Body of pancreas (tissue), 4 donors: ENCODE results near the gene VWF. TPM values are rescaled to one million over a fixed set of nuclear protein-coding genes. Genes with fewer than 3 reads are reported as not detected.

Experiments
- ATAC-seq: fragments of 150-250 bp; one replicate; pipeline ENCODE4 v1.9.1; 2016
- DNase-seq, 4 donors: peaks; one replicate each; pipeline ENCODE4 v3.0.0-alpha.2; 2019
- H3K27ac ChIP-seq, 4 donors: fragments of 200-600 bp; sonication (generic); 1 replicate in 3 of 4; 2 replicates in 1 of 4; pipeline versions ENCODE4 v1.5.1 to v1.6.1; 2016 to 2019; ENCODE audit warnings: mild to moderate bottlenecking in 1 of 4, mixed read lengths in 1 of 4, moderate library complexity in 1 of 4
- H3K27me3 ChIP-seq, 2 donors: fragments of 200-600 bp; sonication (generic); one replicate each; pipeline ENCODE4 v1.6.0; 2016; ENCODE audit warnings: mild to moderate bottlenecking in 1 of 2
- H3K36me3 ChIP-seq, 2 donors: fragments of 200-600 bp; sonication (generic); replicated peaks in 1 of 2; 2 replicates each; pipeline ENCODE4 v1.5.1; 2016; ENCODE audit warnings: low read depth in 2 of 2; ENCODE audit not compliant: insufficient read depth in 1 of 2
- H3K4me1 ChIP-seq: fragments of 200-600 bp; sonication (generic); one replicate; pipeline ENCODE4 v1.6.0; 2016
- H3K4me3 ChIP-seq, 2 donors: fragments of 200-600 bp; sonication (generic); 1 replicate in 1 of 2; 2 replicates in 1 of 2; pipeline ENCODE4 v1.5.1; 2016 to 2019
- H3K9me3 ChIP-seq, 3 donors: fragments of 200-600 bp; sonication (generic); 1 replicate in 2 of 3; 2 replicates in 1 of 3; pipeline ENCODE4 v1.5.1; 2016
- CTCF ChIP-seq, 7 experiments: fragments of 450-650 bp in 4 of 7; fragments of 200-600 bp in 3 of 7; sonication (generic) in 3 of 7; IDR thresholded peaks; one replicate each; pipeline ENCODE4 v1.5.1; 2016 to 2019; ENCODE audit warnings: antibody characterized with exemption in 7 of 7
- POLR2A ChIP-seq, 3 donors: fragments of 450-650 bp; IDR thresholded peaks; one replicate each; pipeline ENCODE4 v1.6.1; 2016; ENCODE audit warnings: antibody characterized with exemption in 3 of 3, mild to moderate bottlenecking in 2 of 3
- WGBS, 2 donors: methylation state at CpG; one replicate each; pipeline ENCODE4 v1.1.5; 2017; 5-methylcytosine and 5-hydroxymethylcytosine counted together
- intact Hi-C: fragments of 100-400 bp; cut with DNase I; formaldehyde crosslinking; loops from one replicate; pipeline ENCODE4 v1.15.1; 2023
- total RNA-seq, 2 donors: library from RNA; depleted of rRNA; stranded (reverse); fragments of >200 nt; gene quantifications; one replicate each; pipeline ENCODE4 v1.1.0, GENCODE V29; 2016

The VWF gene
- total RNA-seq, 2 donors from 2014 or later = 76.1 to 78.1 TPM

- H3K9me3 ChIP-seq = no peaks in the 10 kb centered on the region
- H3K4me3 ChIP-seq = no peak overlapping the region
- intact Hi-C loops = no loop called here
- ATAC-seq (no peak), DNase-seq (no peak)
- no peak overlapping the region for H3K27ac ChIP-seq
- H3K4me1 ChIP-seq = no peaks in the 10 kb centered on the region
- no peaks in the 10 kb centered on the region for H3K36me3 ChIP-seq
- TF ChIP-seq POLR2A (IDR thresholded peaks at IDR 0.05) (no peak), CTCF (IDR thresholded peaks at IDR 0.05) (no peak)
- 23 to 27% methylated on average over 2 of the region's 2 CpGs for WGBS, 2 donors
- H3K27me3 ChIP-seq = no peaks in the 10 kb centered on the region
These were observed 25.2 kb downstream of the VWF start for GRCh38 chr12:6099316-6099715.

- H3K27ac ChIP-seq = no peak overlapping the region
- TF ChIP-seq CTCF (IDR thresholded peaks at IDR 0.05) (no peak), POLR2A (IDR thresholded peaks at IDR 0.05) (no peak)
- no peak overlapping the region for H3K4me3 ChIP-seq
- H3K4me1 ChIP-seq = no peaks in the 10 kb centered on the region
- no peaks in the 10 kb centered on the region for H3K9me3 ChIP-seq
- DNase-seq = no peak
- WGBS, 2 donors = 57% methylated on average over 3 of the region's 3 CpGs
- H3K27me3 ChIP-seq = no peaks in the 10 kb centered on the region
- no peaks in the 10 kb centered on the region for H3K36me3 ChIP-seq
- intact Hi-C loops = no loop called here
- ATAC-seq = no peak
These were observed 27.1 kb downstream of the VWF start for GRCh38 chr12:6097411-6097810.

- ATAC-seq = no peak
- 57% methylated on average over 3 of the region's 3 CpGs for WGBS, 2 donors
- TF ChIP-seq CTCF (IDR thresholded peaks at IDR 0.05) (no peak), POLR2A (IDR thresholded peaks at IDR 0.05) (no peak)
- H3K4me3 ChIP-seq = no peak overlapping the region
- intact Hi-C loops = no loop called here
- H3K36me3 ChIP-seq = no peaks in the 10 kb centered on the region
- DNase-seq = no peak
- H3K27me3 ChIP-seq = no peaks in the 10 kb centered on the region
- H3K4me1 ChIP-seq = no peaks in the 10 kb centered on the region
- no peak overlapping the region for H3K27ac ChIP-seq
- H3K9me3 ChIP-seq = no peaks in the 10 kb centered on the region
These were observed 27.9 kb downstream of the VWF start for GRCh38 chr12:6096527-6096926.

- no peak for ATAC-seq
- 57 to 60% methylated on average over 4 of the region's 4 CpGs for WGBS, 2 donors
These were observed 29.2 kb downstream of the VWF start for GRCh38 chr12:6095269-6095668.

More at GRCh38 chr12:6095269-6095668, 29.2 kb downstream of the VWF start:
- TF ChIP-seq POLR2A (IDR thresholded peaks at IDR 0.05) (no peak), CTCF (IDR thresholded peaks at IDR 0.05) (no peak)
- Histone ChIP-seq H3K36me3 (no peaks in the 10 kb centered on the region), H3K4me3 (no peak overlapping the region), H3K9me3 (no peaks in the 10 kb centered on the region), H3K4me1 (no peaks in the 10 kb centered on the region), H3K27me3 (no peaks in the 10 kb centered on the region), H3K27ac (no peak overlapping the region)
- no peak for DNase-seq
- intact Hi-C loops = no loop called here
